Rectal smooth muscle tissue (tissue), 1 donor: ENCODE data around the gene LCT.
A peak's percentile ranks its signal among the peaks of the same experiment; 100 is the strongest.

ENCODE experiments used
- H3K27ac ChIP-seq: one replicate; pipeline ENCODE4 v1.7.0; 2013; ENCODE audit warnings: low read depth, low read length, inconsistent platforms
- H3K27me3 ChIP-seq: one replicate; pipeline ENCODE4 v1.7.0; 2013; ENCODE audit warnings: low read length; ENCODE audit not compliant: control insufficient read depth, insufficient read depth
- H3K36me3 ChIP-seq: one replicate; pipeline ENCODE4 v1.7.0; 2013; ENCODE audit warnings: low read length; ENCODE audit not compliant: control insufficient read depth, insufficient read depth
- H3K4me1 ChIP-seq: one replicate; pipeline ENCODE4 v1.7.0; 2013; ENCODE audit warnings: low read length; ENCODE audit not compliant: control insufficient read depth, insufficient read depth
- H3K4me3 ChIP-seq: one replicate; pipeline ENCODE4 v1.7.0; 2013; ENCODE audit warnings: low read length
- H3K9ac ChIP-seq: one replicate; pipeline ENCODE4 v1.7.0; 2013; ENCODE audit warnings: low read length

LCT gene

GRCh38 chr2:135745545-135745944 lies 91.4 kb downstream of the LCT start:
- H3K4me3 ChIP-seq, result no peak overlapping the region
- H3K4me1 ChIP-seq, result peaks cover 6% of the 10 kb centered on the region
- no peak overlapping the region for H3K9ac ChIP-seq
- no peaks in the 10 kb centered on the region for H3K36me3 ChIP-seq
- no peak overlapping the region for H3K27ac ChIP-seq
- no peaks in the 10 kb centered on the region for H3K27me3 ChIP-seq

DNA sequence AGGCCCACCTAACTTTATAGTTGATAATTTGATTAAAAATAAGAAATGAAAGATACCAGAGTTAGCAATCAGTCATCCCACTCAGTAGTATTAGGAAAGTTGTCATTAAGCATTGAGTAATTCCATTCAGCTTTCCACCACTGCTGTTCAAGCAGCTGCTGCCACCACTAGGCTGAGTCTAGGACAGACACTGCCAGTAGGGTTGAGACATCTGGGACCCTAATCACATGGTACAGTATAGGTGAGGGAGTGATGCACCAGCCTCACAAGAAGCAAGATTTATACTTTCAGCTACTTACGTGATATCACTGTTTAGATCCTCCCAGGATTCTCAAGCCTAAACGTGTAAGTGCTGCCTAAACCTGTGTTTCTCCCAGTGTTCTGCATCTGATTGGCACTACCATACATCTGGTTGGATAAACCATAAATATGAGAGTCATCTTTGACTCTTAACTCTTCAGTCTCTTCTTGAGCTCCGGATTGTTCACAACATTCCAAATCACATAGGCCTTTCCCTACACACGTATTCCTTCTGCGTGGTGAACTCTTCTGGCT lies 92.1 kb downstream of the LCT start:
- Histone ChIP-seq H3K36me3 (no peaks in the 10 kb centered on the region), H3K4me1 (peaks cover 6% of the 10 kb centered on the region), H3K27ac (no peak overlapping the region), H3K4me3 (no peak overlapping the region), H3K27me3 (no peaks in the 10 kb centered on the region), H3K9ac (no peak overlapping the region)

DNA sequence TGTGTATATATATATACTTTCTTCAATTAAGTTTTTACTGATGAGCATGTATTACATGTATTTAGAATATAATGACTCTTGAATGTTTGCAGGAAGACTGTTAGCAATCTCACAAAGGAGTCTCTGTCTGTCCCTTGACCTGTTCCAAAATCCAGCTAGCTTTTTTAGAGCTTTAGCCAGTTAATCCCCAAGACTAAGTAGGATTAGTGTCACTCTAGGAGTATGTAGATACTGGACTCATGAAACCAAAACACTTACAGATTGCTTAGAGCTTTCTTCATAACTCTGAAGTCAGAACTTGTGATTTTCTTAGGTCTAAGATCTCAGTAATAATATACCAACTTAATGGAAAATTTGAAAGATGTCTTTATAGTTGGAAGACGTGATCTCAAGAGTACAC lies 93.1 kb downstream of the LCT start:
- no peaks in the 10 kb centered on the region for H3K27me3 ChIP-seq
- H3K36me3 ChIP-seq, result no peaks in the 10 kb centered on the region
- H3K27ac ChIP-seq, result no peak overlapping the region
- H3K4me3 ChIP-seq, result no peak overlapping the region
- H3K4me1 ChIP-seq, result peaks cover 6% of the 10 kb centered on the region
- no peak overlapping the region for H3K9ac ChIP-seq

DNA sequence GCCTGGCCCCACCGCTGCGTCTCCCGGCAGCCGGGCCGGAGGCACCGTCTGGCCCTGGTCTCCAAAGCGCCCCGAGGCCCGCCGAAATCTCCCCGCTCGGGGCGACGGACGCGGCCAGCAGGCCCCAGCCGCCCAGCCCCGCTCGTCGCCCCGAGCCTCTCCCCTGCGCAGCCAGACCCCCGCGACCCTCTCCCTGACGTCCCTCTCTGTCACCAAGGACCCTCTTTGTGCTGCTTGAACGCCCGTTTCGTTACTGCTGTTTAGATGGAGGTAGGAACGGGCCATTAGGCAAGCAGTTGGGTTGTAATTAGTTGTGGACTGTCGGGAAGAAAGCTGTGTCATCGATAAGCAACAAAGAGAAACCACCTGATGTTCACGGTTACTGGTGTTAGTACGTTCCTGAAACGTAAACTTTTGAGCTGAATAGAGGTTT lies 94.6 kb downstream of the LCT start:
- Histone ChIP-seq H3K36me3 (no peaks in the 10 kb centered on the region), H3K27ac (peak overlapping the region; percentile 98), H3K27me3 (no peaks in the 10 kb centered on the region)

DNA sequence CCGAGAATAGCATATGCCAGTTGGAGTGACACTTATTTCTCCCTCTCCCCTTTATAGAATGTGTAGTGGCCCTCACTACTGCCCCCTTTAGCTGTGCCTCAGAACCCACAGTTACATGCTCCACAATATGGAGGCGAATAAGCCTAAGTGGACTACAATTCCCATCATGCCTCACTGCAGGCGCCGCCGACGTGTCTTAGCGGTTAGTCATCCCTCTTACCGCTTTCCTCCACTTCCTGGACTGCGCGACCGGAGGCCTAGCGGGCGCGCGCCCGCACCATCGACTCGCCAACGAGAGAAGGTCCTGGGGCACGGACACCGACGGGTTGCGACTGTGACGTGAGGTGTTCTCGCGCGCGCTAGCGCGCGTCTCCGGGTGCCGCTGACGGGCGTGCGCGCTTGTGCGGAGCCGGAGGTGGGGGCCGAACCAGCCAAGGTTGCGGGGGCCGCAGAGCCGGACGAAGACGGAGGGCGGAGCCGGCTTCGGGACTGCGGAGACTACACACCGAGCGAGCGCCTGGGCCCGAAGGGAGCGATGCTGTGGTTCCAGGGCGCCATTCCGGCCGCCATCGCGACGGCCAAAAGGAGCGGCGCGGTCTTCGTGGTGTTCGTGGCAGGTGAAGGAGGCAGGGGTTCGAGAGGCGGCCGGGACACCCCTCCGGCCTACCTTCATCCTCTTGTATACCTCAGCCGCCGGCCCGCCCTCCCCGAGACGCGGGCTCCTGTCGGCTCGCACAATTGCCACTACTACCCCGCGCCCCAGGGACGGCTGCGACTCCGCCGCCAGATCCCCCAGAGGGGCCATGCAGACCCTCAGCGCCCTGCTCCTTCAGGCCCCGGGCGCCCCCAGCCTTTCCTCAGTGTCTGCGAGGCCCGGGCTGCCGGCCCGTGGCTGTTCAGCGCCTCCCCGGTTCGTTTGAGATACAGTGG lies 95.3 kb downstream of the LCT start, which contains the start of gene UBXN4:
Gene UBXN4 (plus strand): TSS at position 461 of the 930 bp plus-strand sequence. CDS start 75 bp downstream, at position 536.
- peak within 1 kb of the TSS; percentile 98 for H3K27ac ChIP-seq
- H3K36me3 ChIP-seq, result no peaks in the 10 kb centered on the region
- peaks cover 6% of the 10 kb centered on the region for H3K4me1 ChIP-seq
- H3K9ac ChIP-seq, result peak within 1 kb of the TSS; percentile 77
- H3K4me3 ChIP-seq, result peak within 1 kb of the TSS; percentile 88
- H3K27me3 ChIP-seq, result no peaks in the 10 kb centered on the region

More for the DNA sequence above, 94.6 kb downstream of the LCT start:
- peak overlapping the region; percentile 77 for H3K9ac ChIP-seq
- H3K4me1 ChIP-seq, result peaks cover 6% of the 10 kb centered on the region
- H3K4me3 ChIP-seq, result peak overlapping the region; percentile 88

GRCh38 chr2:135741043-135741394 lies 96.0 kb downstream of the LCT start:
- H3K4me3 ChIP-seq, result peak overlapping the region; percentile 88
- peak overlapping the region; percentile 98 for H3K27ac ChIP-seq
- no peak overlapping the region for H3K9ac ChIP-seq
- no peaks in the 10 kb centered on the region for H3K27me3 ChIP-seq
- H3K4me1 ChIP-seq, result peaks cover 6% of the 10 kb centered on the region
- no peaks in the 10 kb centered on the region for H3K36me3 ChIP-seq

GRCh38 chr2:135740206-135740605 lies 96.8 kb downstream of the LCT start:
- Histone ChIP-seq H3K4me3 (no peak overlapping the region), H3K36me3 (no peaks in the 10 kb centered on the region), H3K9ac (no peak overlapping the region), H3K27me3 (no peaks in the 10 kb centered on the region), H3K27ac (no peak overlapping the region), H3K4me1 (peaks cover 6% of the 10 kb centered on the region)
